NCI-H2081 treated with DMSO at 0.1 percent for 48 hours (cell line): ENCODE results near the gene NRXN3.

Experiments
- DNase-seq: peaks from one replicate; lab custom pipeline; 2025; lab: John Stamatoyannopoulos, UW

Gene NRXN3

DNA sequence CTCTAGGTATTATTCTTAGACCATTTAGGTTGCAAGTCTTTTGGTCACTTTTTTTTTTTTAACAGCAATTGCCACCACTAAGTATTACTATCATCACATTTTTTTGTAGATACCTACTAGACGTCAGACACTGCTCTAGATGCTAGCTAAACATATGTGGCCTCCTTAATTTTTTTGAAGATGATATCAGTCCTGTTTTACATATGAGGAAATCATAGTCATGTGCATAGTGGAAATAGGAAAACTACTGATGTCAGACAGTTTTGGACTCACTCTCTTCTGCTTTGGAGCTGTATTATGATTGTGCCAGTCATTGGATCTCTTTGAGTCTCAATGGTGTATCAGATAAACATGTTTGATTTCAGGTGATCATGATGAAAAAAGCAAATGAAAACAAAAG, 1736.8 kb downstream of the NRXN3 start:
- DNase-seq = no peak

DNA sequence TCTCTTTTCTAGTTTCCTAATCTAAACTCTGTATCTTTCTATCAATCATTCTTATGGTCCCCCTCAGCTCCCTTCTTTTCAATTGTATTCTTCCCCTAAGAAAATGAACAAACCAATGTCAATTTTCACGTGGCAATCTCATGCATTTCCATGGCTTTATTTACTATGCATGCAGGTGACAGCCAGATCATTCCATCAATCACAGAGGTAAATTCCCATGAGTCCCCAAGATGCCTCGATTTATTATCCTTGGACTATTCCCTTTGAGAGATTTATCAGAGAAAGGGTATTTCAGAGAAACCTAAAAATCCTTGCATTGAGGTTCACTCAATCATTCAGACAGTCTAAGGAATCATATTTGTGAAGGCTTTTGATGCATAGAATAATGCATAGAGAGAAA, 1739.9 kb downstream of the NRXN3 start:
- DNase-seq = no peak

DNA sequence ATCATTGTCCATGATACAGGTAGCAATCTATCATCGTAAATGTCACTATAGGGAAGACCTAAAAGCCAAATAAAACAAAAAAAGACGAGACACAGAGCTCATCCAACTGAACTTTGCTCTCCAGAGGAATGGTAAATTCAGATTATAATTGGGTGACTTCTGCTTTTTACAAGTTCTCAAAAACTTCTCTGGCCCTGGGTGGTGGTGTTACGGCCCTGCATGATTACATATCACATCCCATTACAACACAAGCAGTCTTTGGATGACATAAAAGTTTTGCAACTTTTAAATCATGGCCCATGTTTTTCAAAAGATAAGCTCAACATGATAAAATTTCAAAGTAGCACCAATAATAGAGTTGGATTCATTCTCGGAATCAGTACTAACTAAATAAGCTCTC, 1741.6 kb downstream of the NRXN3 start:
- no peak for DNase-seq

DNA sequence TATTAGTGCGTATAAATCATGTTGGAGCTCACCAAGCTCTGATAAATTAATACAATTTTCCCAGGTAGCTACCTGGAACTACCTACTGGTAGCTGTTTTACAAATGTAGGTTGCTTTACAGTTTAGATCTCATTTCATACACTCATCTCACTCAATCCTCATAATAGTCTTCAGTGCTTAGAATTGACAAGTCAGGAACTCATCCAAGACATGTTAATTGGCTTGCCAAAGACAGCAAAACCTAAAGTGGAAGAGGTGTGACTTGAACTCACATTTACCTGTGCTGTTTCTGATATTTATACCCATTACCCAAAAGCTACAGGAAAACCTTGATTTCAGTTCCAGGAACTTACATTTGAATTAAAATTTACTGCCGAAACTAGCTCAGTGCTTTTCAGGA, 1744.4 kb downstream of the NRXN3 start:
- DNase-seq = no peak

DNA sequence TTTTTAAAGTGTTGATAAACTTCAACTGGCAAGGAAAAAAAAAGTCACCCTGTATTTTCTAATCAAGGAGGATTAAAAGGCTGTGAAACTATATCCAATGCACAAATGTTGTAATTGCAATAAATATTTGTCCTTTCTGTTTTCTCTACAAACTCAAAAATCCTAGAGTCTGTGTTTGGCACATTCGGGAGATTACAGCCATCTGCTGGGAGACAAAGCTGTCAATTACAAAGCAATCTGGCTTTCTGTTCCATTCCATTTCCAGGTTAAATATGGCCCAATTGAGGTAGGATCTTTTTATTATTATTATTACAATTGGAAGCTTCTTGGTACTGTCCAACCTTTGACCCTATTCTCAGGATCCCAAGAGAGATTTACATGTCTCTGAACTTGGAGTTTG, 1745.2 kb downstream of the NRXN3 start:
- no peak for DNase-seq

DNA sequence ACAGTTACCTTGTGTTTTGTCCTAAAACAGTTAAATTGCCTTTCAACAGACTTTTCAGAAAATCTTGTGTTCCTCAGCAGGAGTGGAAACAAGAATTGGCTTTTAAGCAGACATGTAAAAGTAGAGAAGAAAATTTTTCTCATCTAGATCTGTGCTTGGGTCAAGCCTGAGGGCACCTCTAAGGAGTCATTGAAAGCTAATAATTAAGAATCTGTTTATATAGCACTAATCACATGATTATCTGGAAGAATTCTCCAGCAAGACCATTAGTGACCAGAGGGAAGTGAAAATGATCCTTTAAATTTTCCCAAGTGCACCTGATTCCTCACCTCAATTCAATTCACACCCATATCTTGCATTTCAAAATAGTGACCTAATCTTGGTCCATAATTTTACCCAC, 1746.1 kb downstream of the NRXN3 start:
- no peak for DNase-seq

DNA sequence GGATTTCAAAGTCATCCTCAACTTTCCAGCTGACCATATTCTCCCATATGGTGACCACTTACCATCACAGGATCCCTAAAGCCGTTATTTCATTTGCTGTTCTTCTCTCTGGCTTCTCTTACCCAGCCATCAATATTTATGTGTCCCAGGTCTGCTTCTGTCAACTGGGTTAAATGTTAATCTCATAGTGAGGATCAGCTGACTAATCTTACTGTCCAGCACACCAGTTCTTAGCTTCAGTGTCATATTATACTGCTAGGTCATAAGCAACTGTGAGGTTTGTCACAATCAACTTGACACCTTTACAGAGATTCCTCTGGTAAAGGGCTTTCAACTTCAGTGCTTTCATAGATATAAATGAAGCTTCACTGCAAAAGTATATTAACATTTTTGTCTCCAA, 1746.7 kb downstream of the NRXN3 start:
- no peak for DNase-seq
